A549 (cell line): ENCODE data around the gene ACOX1. TPM values are rescaled to one million over a fixed set of nuclear protein-coding genes. Genes with fewer than 3 reads are reported as not detected.
A peak's percentile ranks its signal among the peaks of the same experiment; 100 is the strongest.
"Not testable (repeated sequence)": the region's sequence is repeated elsewhere in the genome, so short reads cannot be mapped to it uniquely, and the experiment has no call there.

Source experiments
- ATAC-seq, 2 experiments: fragments of 200-7000 bp in 1 of 2; fragments of >200 bp in 1 of 2; cut with Nextera tagmentation in 1 of 2; cut with Tn5 transposase in 1 of 2; 3 replicates each; pipeline versions ENCODE4 v1.8.0 to v1.9.1; 2018 to 2020; ENCODE audit warnings: mild to moderate bottlenecking in 1 of 2, moderate library complexity in 1 of 2
- CTCF ChIA-PET: fragments of 300-600 bp; sonication (Branson Sonifier 250); formaldehyde crosslinking; extraction: SDS; loops from one replicate; lab custom pipeline; 2021; ENCODE audit warnings: antibody characterized with exemption, inconsistent platforms; lab: Yijun Ruan, JAX
- POLR2A ChIA-PET: fragments of 350-600 bp; formaldehyde crosslinking; extraction: SDS; loops from one replicate; lab custom pipeline; 2021; ENCODE audit warnings: antibody characterized with exemption, inconsistent platforms; lab: Yijun Ruan, JAX
- DNase-seq, 2 experiments: peaks; one replicate each; pipeline versions ENCODE4 v3.0.0 to v3.0.0-alpha.2; 2011 to 2016; ENCODE audit warnings: low read depth in 1 of 2, low spot score in 1 of 2
- FAIRE-seq: peaks from 2 replicates; lab custom pipeline; 2011; peaks lifted over from hg19 to GRCh38; lab: Jason Lieb, UNC
- H3K27ac ChIP-seq, 2 experiments: fragments of >200 bp; sonication (Bioruptor Twin); formaldehyde crosslinking; 3 replicates each; pipeline ENCODE4 v1.5.1; 2016 to 2017
- H3K4me1 ChIP-seq: fragments of >200 bp; sonication (Bioruptor Twin); formaldehyde crosslinking; 3 replicates; pipeline ENCODE4 v1.6.1; 2016
- H3K4me2 ChIP-seq: fragments of >200 bp; sonication (Bioruptor Twin); formaldehyde crosslinking; 3 replicates; pipeline ENCODE4 v1.6.1; 2016
- H3K4me3 ChIP-seq: fragments of >200 bp; sonication (Bioruptor Twin); formaldehyde crosslinking; 3 replicates; pipeline ENCODE4 v1.5.1; 2016
- H3K9me3 ChIP-seq: fragments of >200 bp; sonication (Bioruptor Twin); formaldehyde crosslinking; 3 replicates; pipeline ENCODE4 v1.6.1; 2016
- CBX8 ChIP-seq: fragments of 200-600 bp; sonication (generic); IDR thresholded peaks from 2 replicates; pipeline ENCODE4 v1.6.1; 2016
- EHF ChIP-seq: fragments of 250-450 bp; sonication (Bioruptor Pico); IDR thresholded peaks from 2 replicates; pipeline ENCODE4 v1.5.0; 2020; ENCODE audit warnings: mild to moderate bottlenecking
- EHMT2 ChIP-seq: fragments of 200-600 bp; sonication (generic); IDR thresholded peaks from 2 replicates; pipeline ENCODE4 v1.6.1; 2016; ENCODE audit warnings: antibody characterized with exemption, low read depth, mild to moderate bottlenecking, moderate library complexity
- FOSB ChIP-seq: fragments of 250-450 bp; sonication (Bioruptor Pico); IDR thresholded peaks from 2 replicates; pipeline ENCODE4 v1.5.0; 2020; ENCODE audit warnings: mild to moderate bottlenecking, moderate library complexity
- FOSL2 ChIP-seq, 2 experiments: fragments of 450-650 bp in 1 of 2; fragments of >200 bp in 1 of 2; sonication (Bioruptor Twin) in 1 of 2; formaldehyde crosslinking; IDR thresholded peaks; 2 replicates each; pipeline versions ENCODE4 v1.5.0 to v1.6.1; 2016 to 2020; ENCODE audit warnings: mild to moderate bottlenecking in 1 of 2, moderate library complexity in 1 of 2
- FOXS1 ChIP-seq: fragments of 250-450 bp; sonication (Bioruptor Pico); IDR thresholded peaks from 2 replicates; pipeline ENCODE4 v1.5.0; 2020; ENCODE audit warnings: mild to moderate bottlenecking, moderate library complexity
- JUNB ChIP-seq: fragments of >200 bp; sonication (Bioruptor Twin); formaldehyde crosslinking; IDR thresholded peaks from 2 replicates; pipeline ENCODE4 v1.6.1; 2016
- NPAS2 ChIP-seq: fragments of 250-450 bp; sonication (Bioruptor Pico); IDR thresholded peaks from 2 replicates; pipeline ENCODE4 v1.8.0; 2022; ENCODE audit warnings: mild to moderate bottlenecking, moderate library complexity, borderline replicate concordance
- POLR2AphosphoS2 ChIP-seq: conservative IDR thresholded peaks from 2 replicates; pipeline ENCODE4 v1.6.1; 2012; ENCODE audit warnings: low read length, improper control_type of control experiment, inconsistent platforms
- RAD21 ChIP-seq, 2 experiments: fragments of >200 bp in 1 of 2; sonication (Bioruptor Twin) in 1 of 2; formaldehyde crosslinking in 1 of 2; IDR thresholded peaks in 1 of 2; conservative IDR thresholded peaks in 1 of 2; 2 replicates in 1 of 2; 3 replicates in 1 of 2; pipeline ENCODE4 v1.6.1; 2012 to 2018; ENCODE audit warnings: inconsistent platforms in 1 of 2
- SREBF2 ChIP-seq: fragments of 450-650 bp; IDR thresholded peaks from 2 replicates; pipeline ENCODE4 v1.6.1; 2014; ENCODE audit warnings: mild to moderate bottlenecking, moderate library complexity
- ZNF302 ChIP-seq: fragments of 250-450 bp; sonication (Bioruptor Pico); IDR thresholded peaks from 2 replicates; pipeline ENCODE4 v1.9.0; 2021; ENCODE audit warnings: inconsistent platforms, mild to moderate bottlenecking, moderate library complexity
- WGBS: methylation state at CpG from one replicate; pipeline ENCODE4 v1.1.6; 2017; ENCODE audit errors: missing lambda C conversion rate; 5-methylcytosine and 5-hydroxymethylcytosine counted together
- polyA plus RNA-seq, 4 experiments: library from polyadenylated mRNA; depleted of rRNA in 3 of 4; stranded (reverse); fragments of >200 nt; fragmentation: RNase III in 1 of 4; extraction: RNeasy Plus Mini Kit Qiagen cat#74134 plus additional on column Dnase treatment in 1 of 4; gene quantifications; 2 replicates in 3 of 4; 3 replicates in 1 of 4; pipeline ENCODE4 v1.2.3, GENCODE V29; 2011 to 2017
- TF ChIP-seq, protein P1 (sequence below): fragments of 150-350 bp; IDR thresholded peaks from 2 replicates; pipeline ENCODE4 v1.6.1; 2014; ENCODE audit warnings: low read depth, mild to moderate bottlenecking, low read length
- TF ChIP-seq, protein P2 (sequence below): IDR thresholded peaks from 2 replicates; pipeline ENCODE4 v1.6.1; 2012
- TF ChIP-seq, protein P3 (sequence below): fragments of 450-650 bp; IDR thresholded peaks from 2 replicates; pipeline ENCODE4 v1.6.1; 2014; ENCODE audit warnings: antibody characterized with exemption
- TF ChIP-seq, protein P4 (sequence below): fragments of 200-600 bp; sonication (generic); IDR thresholded peaks from 2 replicates; pipeline ENCODE4 v1.6.1; 2016; ENCODE audit warnings: antibody characterized with exemption, mild to moderate bottlenecking, moderate library complexity
- TF ChIP-seq, protein P5 (sequence below): fragments of 250-450 bp; sonication (Bioruptor Pico); IDR thresholded peaks from 2 replicates; pipeline ENCODE4 v1.5.0; 2020; ENCODE audit warnings: low read depth, mild to moderate bottlenecking, moderate library complexity

Gene ACOX1
- polyA plus RNA-seq, 2 of the 4 experiments (the other 2 are of a cell fraction), result 17.9 to 31.1 TPM

DNA sequence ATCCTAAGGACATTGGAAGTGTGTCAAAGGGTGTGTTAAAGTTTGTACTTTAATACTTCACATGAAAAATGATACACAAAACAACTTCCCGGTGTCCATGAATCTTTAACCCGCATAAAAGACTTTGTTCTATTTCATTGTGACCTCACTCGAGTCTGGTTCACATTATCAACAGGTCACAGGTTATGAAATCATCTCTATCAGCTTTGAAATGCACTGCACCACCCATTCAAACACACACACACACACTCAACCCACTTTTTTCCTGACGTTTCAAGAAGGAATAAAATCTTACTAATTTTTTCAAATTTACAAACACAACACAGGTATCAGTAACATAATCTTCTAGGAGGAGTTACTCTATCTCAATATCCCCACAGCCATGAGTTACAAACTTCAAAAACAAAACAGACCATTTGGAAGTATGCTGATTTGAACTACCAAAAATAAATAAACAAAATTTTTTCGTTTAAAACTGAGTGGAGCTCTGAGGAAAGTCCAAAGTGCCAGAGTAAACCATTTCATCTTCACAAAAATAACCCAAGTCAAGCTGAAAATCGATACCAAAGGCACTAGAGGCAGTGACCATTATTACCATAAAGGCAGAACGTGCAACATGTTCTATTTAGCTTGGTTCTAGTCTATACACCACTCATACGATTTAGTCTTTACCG is 2.7 kb downstream of the ACOX1 start:
- no peak for TF ChIP-seq CBX8
- Histone ChIP-seq H3K4me3 (no peak overlapping the region), H3K27ac (peak overlapping the region in 1 of 2 experiments; percentile 0; a peak in 1 of 6 replicates), H3K4me2 (peak overlapping the region; percentile 50), H3K4me1 (peaks cover 31% of the 10 kb centered on the region), H3K9me3 (no peaks in the 10 kb centered on the region)
- DNase-seq (peak in 1 of 2 experiments; percentile 24), FAIRE-seq (no peak), ATAC-seq (no peak)
- POLR2A ChIA-PET, result no interaction called here
- 34% methylated on average over 9 of the region's 9 CpGs for WGBS
- CTCF ChIA-PET, result interaction anchor here (0.6 to 2.5 kb wide), 5 partner anchors 8 to 303 kb away, joined by 3 to 8 read pairs (median 4); partner anchors contain the start of genes CDK3 and MRPL38

DNA sequence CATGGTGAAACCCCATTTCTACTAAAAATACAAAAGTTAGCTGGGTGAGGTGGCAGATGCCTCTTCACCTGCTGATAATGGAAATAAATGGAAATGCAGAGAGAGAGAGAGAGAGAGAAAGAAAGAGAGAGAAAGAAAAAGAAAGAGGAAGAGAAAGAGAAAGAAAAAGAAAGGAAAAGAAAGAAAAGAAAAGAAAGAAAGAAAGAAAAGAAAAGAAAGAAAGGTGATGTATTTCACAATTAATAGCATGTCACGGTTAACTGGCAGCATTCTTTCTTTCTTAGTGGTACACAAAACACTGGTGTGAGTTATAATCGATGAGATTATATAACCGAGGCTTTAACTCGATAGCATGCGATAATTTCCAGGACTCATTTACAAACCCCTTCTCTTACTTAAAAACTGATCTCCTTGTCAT is 3.2 kb downstream of the ACOX1 start:
- H3K4me3 ChIP-seq, result no peak overlapping the region
- FAIRE-seq (no peak), ATAC-seq (no peak), DNase-seq (no peak)
- peaks cover 31% of the 10 kb centered on the region for H3K4me1 ChIP-seq
- ChIA-PET POLR2A (no interaction called here), CTCF (interaction anchor here (0.6 to 2.5 kb wide), 2 partner anchors 24 to 29 kb away, joined by 3 to 8 read pairs; no protein-coding TSS in a partner anchor)
- no peaks in the 10 kb centered on the region for H3K9me3 ChIP-seq
- WGBS, result 67% methylated on average over 5 of the region's 5 CpGs
- peak overlapping the region; percentile 50 for H3K4me2 ChIP-seq
- TF ChIP-seq JUNB (no peak), EHF (CRISPR knock-in tag) (no peak), FOSB (CRISPR knock-in tag) (no peak), EHMT2 (no peak), ZNF302 (CRISPR knock-in tag) (no peak), CBX8 (no peak), POLR2AphosphoS2 (no peak)
- TF ChIP-seq, protein P1, sequence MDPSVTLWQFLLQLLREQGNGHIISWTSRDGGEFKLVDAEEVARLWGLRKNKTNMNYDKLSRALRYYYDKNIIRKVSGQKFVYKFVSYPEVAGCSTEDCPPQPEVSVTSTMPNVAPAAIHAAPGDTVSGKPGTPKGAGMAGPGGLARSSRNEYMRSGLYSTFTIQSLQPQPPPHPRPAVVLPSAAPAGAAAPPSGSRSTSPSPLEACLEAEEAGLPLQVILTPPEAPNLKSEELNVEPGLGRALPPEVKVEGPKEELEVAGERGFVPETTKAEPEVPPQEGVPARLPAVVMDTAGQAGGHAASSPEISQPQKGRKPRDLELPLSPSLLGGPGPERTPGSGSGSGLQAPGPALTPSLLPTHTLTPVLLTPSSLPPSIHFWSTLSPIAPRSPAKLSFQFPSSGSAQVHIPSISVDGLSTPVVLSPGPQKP, result no peak
- TF ChIP-seq, protein P2, sequence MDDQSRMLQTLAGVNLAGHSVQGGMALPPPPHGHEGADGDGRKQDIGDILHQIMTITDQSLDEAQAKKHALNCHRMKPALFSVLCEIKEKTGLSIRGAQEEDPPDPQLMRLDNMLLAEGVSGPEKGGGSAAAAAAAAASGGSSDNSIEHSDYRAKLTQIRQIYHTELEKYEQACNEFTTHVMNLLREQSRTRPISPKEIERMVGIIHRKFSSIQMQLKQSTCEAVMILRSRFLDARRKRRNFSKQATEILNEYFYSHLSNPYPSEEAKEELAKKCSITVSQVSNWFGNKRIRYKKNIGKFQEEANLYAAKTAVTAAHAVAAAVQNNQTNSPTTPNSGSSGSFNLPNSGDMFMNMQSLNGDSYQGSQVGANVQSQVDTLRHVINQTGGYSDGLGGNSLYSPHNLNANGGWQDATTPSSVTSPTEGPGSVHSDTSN, result no peak
- TF ChIP-seq, protein P3, sequence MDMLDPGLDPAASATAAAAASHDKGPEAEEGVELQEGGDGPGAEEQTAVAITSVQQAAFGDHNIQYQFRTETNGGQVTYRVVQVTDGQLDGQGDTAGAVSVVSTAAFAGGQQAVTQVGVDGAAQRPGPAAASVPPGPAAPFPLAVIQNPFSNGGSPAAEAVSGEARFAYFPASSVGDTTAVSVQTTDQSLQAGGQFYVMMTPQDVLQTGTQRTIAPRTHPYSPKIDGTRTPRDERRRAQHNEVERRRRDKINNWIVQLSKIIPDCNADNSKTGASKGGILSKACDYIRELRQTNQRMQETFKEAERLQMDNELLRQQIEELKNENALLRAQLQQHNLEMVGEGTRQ, result no peak
- peak overlapping the region in 1 of 2 experiments; percentile 0; a peak in 1 of 6 replicates for H3K27ac ChIP-seq

DNA sequence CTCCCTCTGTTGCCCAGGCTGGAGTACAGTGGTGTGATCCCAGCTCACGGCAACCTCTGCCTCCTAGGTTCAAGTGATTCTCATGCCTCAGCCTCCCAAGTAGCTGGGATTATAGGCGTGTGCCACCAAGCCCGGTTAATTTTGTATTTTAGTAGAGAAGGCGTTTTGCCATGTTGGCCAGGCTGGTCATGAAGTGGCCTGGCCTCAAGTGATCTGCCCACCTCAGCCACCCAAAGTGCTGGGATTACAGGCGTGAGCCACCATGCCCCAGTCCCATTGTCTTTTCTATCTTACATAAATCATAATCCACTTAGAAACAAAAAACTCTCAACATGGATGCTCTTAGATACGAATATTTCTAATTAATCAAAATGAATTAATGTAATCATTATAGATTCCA is 3.8 kb downstream of the ACOX1 start:
- WGBS, result 94% methylated on average over 6 of the region's 6 CpGs
- POLR2A ChIA-PET, H3K4me2 ChIP-seq, H3K4me3 ChIP-seq, ATAC-seq, H3K9me3 ChIP-seq, FAIRE-seq, H3K27ac ChIP-seq, DNase-seq: not testable (repeated sequence)
- CTCF ChIA-PET, result interaction anchor here (0.6 to 2.5 kb wide), 3 partner anchors 25 to 70 kb away, joined by 3 to 8 read pairs (median 6); no protein-coding TSS in a partner anchor
- peaks cover 27% of the 10 kb centered on the region for H3K4me1 ChIP-seq

DNA sequence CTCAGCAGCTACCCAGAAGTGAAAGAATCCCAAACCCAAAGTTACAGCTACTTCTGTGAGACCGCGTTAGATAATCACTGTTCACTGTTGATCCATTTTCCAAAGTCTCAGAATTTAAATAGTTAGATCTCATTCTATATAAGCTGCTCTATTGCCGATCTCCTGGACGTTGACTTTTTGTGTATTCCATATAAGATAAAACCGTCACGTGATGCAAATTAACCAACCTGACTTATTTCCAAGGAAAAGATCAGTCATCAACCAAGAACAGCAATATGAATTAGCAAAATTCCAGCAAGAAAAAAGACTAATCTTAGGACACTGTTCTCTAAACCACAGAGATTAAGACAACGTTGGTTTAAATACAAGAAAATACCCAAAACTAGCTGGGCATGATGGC is 8.3 kb downstream of the ACOX1 start:
- Histone ChIP-seq H3K27ac (no peak overlapping the region), H3K4me1 (peaks cover 3% of the 10 kb centered on the region; the same call in 2 of the 3 replicates), H3K4me2 (no peak overlapping the region), H3K4me3 (no peak overlapping the region), H3K9me3 (no peaks in the 10 kb centered on the region)
- ChIA-PET CTCF (interaction anchor here (0.6 to 2.4 kb wide), 5 partner anchors 10 to 72 kb away, joined by 3 to 10 read pairs (median 4); partner anchors contain the start of gene MRPL38), POLR2A (interaction anchor here (0.7 kb wide), 1 partner anchor 8 kb away, joined by 3 read pairs; the partner anchor contains the start of genes ACOX1 and TEN1)
- no peak for ATAC-seq
- no peak for DNase-seq
- FAIRE-seq, result no peak
- WGBS, result 93% methylated on average over 7 of the region's 7 CpGs
- no peak for TF ChIP-seq SREBF2
- TF ChIP-seq, protein P2, result no peak
- TF ChIP-seq RAD21 (conservative IDR thresholded peaks at IDR 0.05 in 1 of 2, IDR thresholded peaks at IDR 0.05 in 1 of 2), result no peak
- TF ChIP-seq, protein P4, sequence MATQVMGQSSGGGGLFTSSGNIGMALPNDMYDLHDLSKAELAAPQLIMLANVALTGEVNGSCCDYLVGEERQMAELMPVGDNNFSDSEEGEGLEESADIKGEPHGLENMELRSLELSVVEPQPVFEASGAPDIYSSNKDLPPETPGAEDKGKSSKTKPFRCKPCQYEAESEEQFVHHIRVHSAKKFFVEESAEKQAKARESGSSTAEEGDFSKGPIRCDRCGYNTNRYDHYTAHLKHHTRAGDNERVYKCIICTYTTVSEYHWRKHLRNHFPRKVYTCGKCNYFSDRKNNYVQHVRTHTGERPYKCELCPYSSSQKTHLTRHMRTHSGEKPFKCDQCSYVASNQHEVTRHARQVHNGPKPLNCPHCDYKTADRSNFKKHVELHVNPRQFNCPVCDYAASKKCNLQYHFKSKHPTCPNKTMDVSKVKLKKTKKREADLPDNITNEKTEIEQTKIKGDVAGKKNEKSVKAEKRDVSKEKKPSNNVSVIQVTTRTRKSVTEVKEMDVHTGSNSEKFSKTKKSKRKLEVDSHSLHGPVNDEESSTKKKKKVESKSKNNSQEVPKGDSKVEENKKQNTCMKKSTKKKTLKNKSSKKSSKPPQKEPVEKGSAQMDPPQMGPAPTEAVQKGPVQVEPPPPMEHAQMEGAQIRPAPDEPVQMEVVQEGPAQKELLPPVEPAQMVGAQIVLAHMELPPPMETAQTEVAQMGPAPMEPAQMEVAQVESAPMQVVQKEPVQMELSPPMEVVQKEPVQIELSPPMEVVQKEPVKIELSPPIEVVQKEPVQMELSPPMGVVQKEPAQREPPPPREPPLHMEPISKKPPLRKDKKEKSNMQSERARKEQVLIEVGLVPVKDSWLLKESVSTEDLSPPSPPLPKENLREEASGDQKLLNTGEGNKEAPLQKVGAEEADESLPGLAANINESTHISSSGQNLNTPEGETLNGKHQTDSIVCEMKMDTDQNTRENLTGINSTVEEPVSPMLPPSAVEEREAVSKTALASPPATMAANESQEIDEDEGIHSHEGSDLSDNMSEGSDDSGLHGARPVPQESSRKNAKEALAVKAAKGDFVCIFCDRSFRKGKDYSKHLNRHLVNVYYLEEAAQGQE, result no peak
- TF ChIP-seq, protein P5, sequence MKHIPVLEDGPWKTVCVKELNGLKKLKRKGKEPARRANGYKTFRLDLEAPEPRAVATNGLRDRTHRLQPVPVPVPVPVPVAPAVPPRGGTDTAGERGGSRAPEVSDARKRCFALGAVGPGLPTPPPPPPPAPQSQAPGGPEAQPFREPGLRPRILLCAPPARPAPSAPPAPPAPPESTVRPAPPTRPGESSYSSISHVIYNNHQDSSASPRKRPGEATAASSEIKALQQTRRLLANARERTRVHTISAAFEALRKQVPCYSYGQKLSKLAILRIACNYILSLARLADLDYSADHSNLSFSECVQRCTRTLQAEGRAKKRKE (CRISPR knock-in tag), result no peak
- TF ChIP-seq EHF (CRISPR knock-in tag), result no peak
- no peak for TF ChIP-seq FOSL2 (IDR thresholded peaks at IDR 0.05)
- TF ChIP-seq FOSL2 (CRISPR knock-in tag; IDR thresholded peaks at IDR 0.05), result no peak
- no peak for TF ChIP-seq FOXS1 (CRISPR knock-in tag)
- TF ChIP-seq NPAS2 (CRISPR knock-in tag), result no peak
